ENCODE measurements around the gene SMTNL1. TPM values are rescaled to one million over a fixed set of nuclear protein-coding genes. Genes with fewer than 3 reads are reported as not detected.

The SMTNL1 gene
- total and polyA plus RNA-seq, 4 donors, result not detected

DNA sequence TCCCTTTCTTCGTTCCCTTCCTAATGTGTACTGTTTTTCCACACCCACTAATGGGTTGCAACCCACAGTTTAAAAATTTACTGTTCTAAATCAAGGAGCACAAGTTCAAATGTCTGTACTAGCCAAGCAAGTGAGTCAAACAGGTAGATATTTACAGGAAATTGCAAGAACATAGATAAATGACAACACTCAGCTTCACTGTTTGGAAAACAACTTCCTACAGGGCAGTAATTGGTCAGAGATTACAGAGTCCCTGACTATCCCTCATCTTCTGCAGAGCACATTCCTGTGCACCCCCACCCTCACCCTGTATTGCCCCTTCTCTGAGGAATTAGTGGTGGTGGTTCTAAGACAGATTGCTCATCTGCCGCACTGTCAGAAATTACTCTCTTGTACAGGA is 62.0 kb downstream of the SMTNL1 start:
- no peak for DNase-seq (ENCODE audit: low spot score)
- TF ChIP-seq YY1 (IDR thresholded peaks at IDR 0.05), result peak; percentile 0
- no peak for TF ChIP-seq GABPA (IDR thresholded peaks at IDR 0.05 in 1 of 2, conservative IDR thresholded peaks at IDR 0.05 in 1 of 2)
- TF ChIP-seq RXRA (IDR thresholded peaks at IDR 0.05), result peak; percentile 9 to 42
- TF ChIP-seq, protein P1, sequence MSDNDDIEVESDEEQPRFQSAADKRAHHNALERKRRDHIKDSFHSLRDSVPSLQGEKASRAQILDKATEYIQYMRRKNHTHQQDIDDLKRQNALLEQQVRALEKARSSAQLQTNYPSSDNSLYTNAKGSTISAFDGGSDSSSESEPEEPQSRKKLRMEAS (IDR thresholded peaks at IDR 0.05), result peak; percentile 23
- no peak for TF ChIP-seq JUND (IDR thresholded peaks at IDR 0.05)
- peak in 1 of 2 donors; percentile 29 for TF ChIP-seq HNF4A (conservative IDR thresholded peaks at IDR 0.05)
- no peak for TF ChIP-seq NR2F2 (IDR thresholded peaks at IDR 0.05)
- no peak for TF ChIP-seq FOXA1 (IDR thresholded peaks at IDR 0.05)
- no peak for TF ChIP-seq EGR1 (IDR thresholded peaks at IDR 0.05; ENCODE audit: low read depth in 2 of 2)
- TF ChIP-seq, protein P2, sequence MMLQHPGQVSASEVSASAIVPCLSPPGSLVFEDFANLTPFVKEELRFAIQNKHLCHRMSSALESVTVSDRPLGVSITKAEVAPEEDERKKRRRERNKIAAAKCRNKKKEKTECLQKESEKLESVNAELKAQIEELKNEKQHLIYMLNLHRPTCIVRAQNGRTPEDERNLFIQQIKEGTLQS (IDR thresholded peaks at IDR 0.05), result no peak
- TF ChIP-seq, protein P3, sequence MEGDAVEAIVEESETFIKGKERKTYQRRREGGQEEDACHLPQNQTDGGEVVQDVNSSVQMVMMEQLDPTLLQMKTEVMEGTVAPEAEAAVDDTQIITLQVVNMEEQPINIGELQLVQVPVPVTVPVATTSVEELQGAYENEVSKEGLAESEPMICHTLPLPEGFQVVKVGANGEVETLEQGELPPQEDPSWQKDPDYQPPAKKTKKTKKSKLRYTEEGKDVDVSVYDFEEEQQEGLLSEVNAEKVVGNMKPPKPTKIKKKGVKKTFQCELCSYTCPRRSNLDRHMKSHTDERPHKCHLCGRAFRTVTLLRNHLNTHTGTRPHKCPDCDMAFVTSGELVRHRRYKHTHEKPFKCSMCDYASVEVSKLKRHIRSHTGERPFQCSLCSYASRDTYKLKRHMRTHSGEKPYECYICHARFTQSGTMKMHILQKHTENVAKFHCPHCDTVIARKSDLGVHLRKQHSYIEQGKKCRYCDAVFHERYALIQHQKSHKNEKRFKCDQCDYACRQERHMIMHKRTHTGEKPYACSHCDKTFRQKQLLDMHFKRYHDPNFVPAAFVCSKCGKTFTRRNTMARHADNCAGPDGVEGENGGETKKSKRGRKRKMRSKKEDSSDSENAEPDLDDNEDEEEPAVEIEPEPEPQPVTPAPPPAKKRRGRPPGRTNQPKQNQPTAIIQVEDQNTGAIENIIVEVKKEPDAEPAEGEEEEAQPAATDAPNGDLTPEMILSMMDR (IDR thresholded peaks at IDR 0.05; ENCODE audit: low read depth, low read length, missing input control), result no peak
- peak; percentile 19 for TF ChIP-seq SP1 (IDR thresholded peaks at IDR 0.05)
- TF ChIP-seq HNF4G (IDR thresholded peaks at IDR 0.05), result no peak
- TF ChIP-seq TAF1 (conservative IDR thresholded peaks at IDR 0.05), result no peak
- TF ChIP-seq FOXA2 (IDR thresholded peaks at IDR 0.05), result no peak
- TF ChIP-seq RAD21 (IDR thresholded peaks at IDR 0.05), result no peak
- TF ChIP-seq, protein P4, sequence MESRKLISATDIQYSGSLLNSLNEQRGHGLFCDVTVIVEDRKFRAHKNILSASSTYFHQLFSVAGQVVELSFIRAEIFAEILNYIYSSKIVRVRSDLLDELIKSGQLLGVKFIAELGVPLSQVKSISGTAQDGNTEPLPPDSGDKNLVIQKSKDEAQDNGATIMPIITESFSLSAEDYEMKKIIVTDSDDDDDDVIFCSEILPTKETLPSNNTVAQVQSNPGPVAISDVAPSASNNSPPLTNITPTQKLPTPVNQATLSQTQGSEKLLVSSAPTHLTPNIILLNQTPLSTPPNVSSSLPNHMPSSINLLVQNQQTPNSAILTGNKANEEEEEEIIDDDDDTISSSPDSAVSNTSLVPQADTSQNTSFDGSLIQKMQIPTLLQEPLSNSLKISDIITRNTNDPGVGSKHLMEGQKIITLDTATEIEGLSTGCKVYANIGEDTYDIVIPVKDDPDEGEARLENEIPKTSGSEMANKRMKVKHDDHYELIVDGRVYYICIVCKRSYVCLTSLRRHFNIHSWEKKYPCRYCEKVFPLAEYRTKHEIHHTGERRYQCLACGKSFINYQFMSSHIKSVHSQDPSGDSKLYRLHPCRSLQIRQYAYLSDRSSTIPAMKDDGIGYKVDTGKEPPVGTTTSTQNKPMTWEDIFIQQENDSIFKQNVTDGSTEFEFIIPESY (IDR thresholded peaks at IDR 0.05), result no peak
- WGBS, result 26% methylated on average over 2 of the region's 2 CpGs
- Histone ChIP-seq H3K9ac (ENCODE audit: low read depth in 1 of 2, low read length in 2 of 2) (no peak overlapping the region), H3K27ac (ENCODE audit: low read depth in 1 of 2, low read length in 2 of 2) (peak overlapping the region; percentile 92 to 95), H3K36me3 (ENCODE audit: control insufficient read depth in 4 of 4, insufficient read depth in 3 of 4, low read depth in 1 of 4, low read length in 3 of 4) (peaks cover 6 to 18% (median 14%) of the 10 kb centered on the region in 4 donors), H3K27me3 (ENCODE audit: control insufficient read depth in 4 of 4, insufficient read depth in 4 of 4, low read length in 3 of 4) (no peaks in the 10 kb centered on the region), H3K9me3 (ENCODE audit: control insufficient read depth in 4 of 4, low read length in 3 of 4) (no peaks in the 10 kb centered on the region), H3K4me3 (ENCODE audit: low read depth in 1 of 3, low read length in 3 of 3) (peak overlapping the region; percentile 81 to 92 (median 92)), H3K4me1 (ENCODE audit: control insufficient read depth in 4 of 4, insufficient read depth in 4 of 4, low read length in 3 of 4) (peaks cover 11 to 38% (median 23%) of the 10 kb centered on the region in 4 donors)

Small RNA genes within 50 kb of the gene (small RNA-seq; reads per million reads assigned to genes)
- not detected for gene RN7SL605P

Other genes starting within 250 kb of the SMTNL1 start
- gene TNKS1BP1, start 212.6 kb upstream of the SMTNL1 start, total RNA-seq, result 10 to 100 TPM; 28.3 to 61.9 TPM
- gene TNKS1BP1, start 212.6 kb upstream of the SMTNL1 start, polyA plus RNA-seq, result 10 to 100 TPM; 32.0 to 67.1 TPM
- gene SSRP1, start 201.7 kb upstream of the SMTNL1 start, total RNA-seq, result 10 to 100 TPM; 28.5 to 45.3 TPM
- gene SSRP1, start 201.7 kb upstream of the SMTNL1 start, polyA plus RNA-seq, result 10 to 100 TPM; 13.9 to 28.2 TPM
- gene P2RX3, start 199.2 kb upstream of the SMTNL1 start, total RNA-seq, result under 1 TPM; 0.28 to 0.33 TPM
- under 1 TPM; 0.18 TPM for gene P2RX3, start 199.2 kb upstream of the SMTNL1 start, polyA plus RNA-seq
- 1 to 10 TPM in 1 of 2 donors, not detected in 1; 4.9 TPM for gene PRG3, start 156.4 kb upstream of the SMTNL1 start, total RNA-seq
- gene PRG3, start 156.4 kb upstream of the SMTNL1 start, polyA plus RNA-seq, result under 1 TPM in 1 of 2 donors, not detected in 1; 0.22 TPM
- 10 to 100 TPM in 1 of 2 donors, not detected in 1; 24.2 TPM for gene PRG2, start 146.9 kb upstream of the SMTNL1 start, total RNA-seq
- gene PRG2, start 146.9 kb upstream of the SMTNL1 start, polyA plus RNA-seq, result 1 to 10 TPM in 1 of 2 donors, under 1 TPM in 1; 0.74 to 1.2 TPM
- 100 to 1,000 TPM in 1 of 2 donors, 10 to 100 TPM in 1; 47.2 to 106 TPM for gene SLC43A3, start 110.5 kb upstream of the SMTNL1 start, total RNA-seq
- gene SLC43A3, start 110.5 kb upstream of the SMTNL1 start, polyA plus RNA-seq, result 100 to 1,000 TPM in 1 of 2 donors, 10 to 100 TPM in 1; 80.2 to 152 TPM
- under 1 TPM; 0.75 to 0.89 TPM for gene RTN4RL2, start 77.1 kb upstream of the SMTNL1 start, total RNA-seq
- gene RTN4RL2, start 77.1 kb upstream of the SMTNL1 start, polyA plus RNA-seq, result 10 to 100 TPM in 1 of 2 donors, 1 to 10 TPM in 1; 5.5 to 18.1 TPM
- 100 to 1,000 TPM; 107 to 171 TPM for gene SLC43A1, start 21.9 kb upstream of the SMTNL1 start, total RNA-seq
- gene SLC43A1, start 21.9 kb upstream of the SMTNL1 start, polyA plus RNA-seq, result 100 to 1,000 TPM in 1 of 2 donors, 10 to 100 TPM in 1; 85.6 to 108 TPM
- gene TIMM10, start 6.8 kb upstream of the SMTNL1 start, total RNA-seq, result 10 to 100 TPM; 19.8 to 23.7 TPM
- 10 to 100 TPM; 36.9 to 77.4 TPM for gene TIMM10, start 6.8 kb upstream of the SMTNL1 start, polyA plus RNA-seq
- gene UBE2L6, start 30.1 kb downstream of the SMTNL1 start, total RNA-seq, result 10 to 100 TPM; 18.6 to 44.8 TPM
- 10 to 100 TPM; 85.4 to 97.2 TPM for gene UBE2L6, start 30.1 kb downstream of the SMTNL1 start, polyA plus RNA-seq
- gene SERPING1, start 60.1 kb downstream of the SMTNL1 start, total RNA-seq, result 100 to 1,000 TPM; 235 to 541 TPM
- gene SERPING1, start 60.1 kb downstream of the SMTNL1 start, polyA plus RNA-seq, result 1,000 to 10,000 TPM; 2,487 to 2,911 TPM
- 10 to 100 TPM in 1 of 2 donors, under 1 TPM in 1; 0.08 to 19.9 TPM for gene YPEL4, start 112.3 kb downstream of the SMTNL1 start, total RNA-seq
- gene YPEL4, start 112.3 kb downstream of the SMTNL1 start, polyA plus RNA-seq, result under 1 TPM; 0.14 to 0.31 TPM
- gene CLP1, start 120.2 kb downstream of the SMTNL1 start, total RNA-seq, result 10 to 100 TPM; 10.1 to 12.3 TPM
- 1 to 10 TPM; 5.9 to 6.6 TPM for gene CLP1, start 120.2 kb downstream of the SMTNL1 start, polyA plus RNA-seq
- 10 to 100 TPM; 27.1 to 31.4 TPM for gene ZDHHC5, start 130.5 kb downstream of the SMTNL1 start, total RNA-seq
- 10 to 100 TPM in 1 of 2 donors, 1 to 10 TPM in 1; 7.2 to 25.1 TPM for gene ZDHHC5, start 130.5 kb downstream of the SMTNL1 start, polyA plus RNA-seq
- 1 to 10 TPM; 4.4 to 5.6 TPM for gene MED19, start 174.6 kb downstream of the SMTNL1 start, total RNA-seq
- gene MED19, start 174.6 kb downstream of the SMTNL1 start, polyA plus RNA-seq, result 10 to 100 TPM in 1 of 2 donors, 1 to 10 TPM in 1; 7.5 to 11.3 TPM
- gene TMX2, start 175.0 kb downstream of the SMTNL1 start, total RNA-seq, result 10 to 100 TPM; 43.3 to 48.3 TPM
- 10 to 100 TPM; 69.8 to 70.9 TPM for gene TMX2, start 175.0 kb downstream of the SMTNL1 start, polyA plus RNA-seq
- 10 to 100 TPM; 42.2 to 52.2 TPM for gene SELENOH, start 203.9 kb downstream of the SMTNL1 start, total RNA-seq
- gene SELENOH, start 203.9 kb downstream of the SMTNL1 start, polyA plus RNA-seq, result 100 to 1,000 TPM in 1 of 2 donors, 10 to 100 TPM in 1; 90.7 to 129 TPM
- gene BTBD18, start 214.2 kb downstream of the SMTNL1 start, total RNA-seq, result not detected
- gene BTBD18, start 214.2 kb downstream of the SMTNL1 start, polyA plus RNA-seq, result under 1 TPM in 1 of 2 donors, not detected in 1; 0.13 TPM
- gene CTNND1, start 224.2 kb downstream of the SMTNL1 start, total RNA-seq, result 10 to 100 TPM; 74.1 to 97.1 TPM
- gene CTNND1, start 224.2 kb downstream of the SMTNL1 start, polyA plus RNA-seq, result 10 to 100 TPM; 21.5 to 41.9 TPM